ENCODE measurements around the gene TSKU.

Gene TSKU

GRCh38 chr11:76777305-76777704, 5.9 kb upstream of the TSKU start:
- TF ChIP-seq CTCF (conservative IDR thresholded peaks at IDR 0.05; ENCODE audit: low read depth, low read length): no peak
- Histone ChIP-seq H4K20me1 (ENCODE audit: insufficient read depth) (no peaks in the 10 kb centered on the region), H3K36me3 (ENCODE audit: insufficient read depth) (no peaks in the 10 kb centered on the region), H3K4me3 (IDR thresholded peaks at IDR 0.05; ENCODE audit: insufficient read depth, low read depth, low read length) (no peak overlapping the region), H3K27me3 (ENCODE audit: insufficient read depth, low read depth) (no peaks in the 10 kb centered on the region), H3K9ac (no peak overlapping the region), H3K27ac (no peak overlapping the region), H2AFZ (ENCODE audit: low read depth) (no peak overlapping the region), H3K4me1 (ENCODE audit: low read depth, poor library complexity, severe bottlenecking) (peaks cover 17% of the 10 kb centered on the region), H3K79me2 (ENCODE audit: insufficient read depth, low read depth) (no peaks in the 10 kb centered on the region), H3K4me2 (no peak overlapping the region)

DNA sequence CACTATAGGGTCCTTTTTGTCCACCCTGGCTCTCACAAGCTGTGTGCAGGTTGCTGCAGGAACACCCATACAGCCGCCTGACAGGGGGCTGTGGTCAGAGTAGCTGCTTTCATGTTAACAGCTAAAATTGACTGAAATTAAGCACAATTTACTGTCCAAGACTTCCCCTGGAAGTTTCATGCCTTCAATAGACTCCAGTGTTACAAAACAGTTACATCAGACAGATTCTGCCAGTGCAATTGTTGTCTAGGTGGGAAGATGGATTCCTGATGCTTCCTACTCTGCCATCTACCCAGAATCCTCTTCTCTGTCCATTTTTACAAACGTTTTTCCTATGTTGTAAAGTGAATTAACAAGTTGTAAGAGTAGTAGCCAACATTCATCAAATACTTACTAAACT, 5.3 kb upstream of the TSKU start:
- no peak overlapping the region for H2AFZ ChIP-seq (ENCODE audit: low read depth)
- no peak overlapping the region for H3K9ac ChIP-seq
- H3K27ac ChIP-seq: no peak overlapping the region
- no peak overlapping the region for H3K4me2 ChIP-seq
- no peak for TF ChIP-seq CTCF (conservative IDR thresholded peaks at IDR 0.05; ENCODE audit: low read depth, low read length)
- no peak overlapping the region for H3K4me3 ChIP-seq (IDR thresholded peaks at IDR 0.05; ENCODE audit: insufficient read depth, low read depth, low read length)
- no peaks in the 10 kb centered on the region for H4K20me1 ChIP-seq (ENCODE audit: insufficient read depth)
- no peaks in the 10 kb centered on the region for H3K27me3 ChIP-seq (ENCODE audit: insufficient read depth, low read depth)
- H3K79me2 ChIP-seq (ENCODE audit: insufficient read depth, low read depth): no peaks in the 10 kb centered on the region
- H3K36me3 ChIP-seq (ENCODE audit: insufficient read depth): no peaks in the 10 kb centered on the region
- peaks cover 21% of the 10 kb centered on the region for H3K4me1 ChIP-seq (ENCODE audit: low read depth, poor library complexity, severe bottlenecking)

DNA sequence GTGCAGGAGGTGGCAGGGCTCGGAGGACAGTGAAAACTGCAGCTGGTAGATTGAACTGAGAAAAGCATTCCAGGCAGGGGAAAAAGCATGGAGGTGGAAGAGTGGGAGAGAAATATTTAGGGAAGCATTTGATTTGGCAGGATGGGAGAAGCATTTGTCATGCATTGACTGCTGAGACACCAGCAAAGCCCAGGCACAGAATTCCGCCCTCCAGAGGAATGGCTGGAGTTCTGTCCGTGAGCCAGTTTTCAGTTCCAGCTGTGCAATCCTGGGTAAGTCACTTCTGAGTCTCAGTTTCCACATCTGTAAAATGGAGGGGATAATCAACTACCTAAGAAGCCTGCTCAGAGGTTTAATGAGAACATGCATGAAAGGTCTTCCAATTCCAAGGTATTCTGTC, 4.3 kb upstream of the TSKU start:
- no peak overlapping the region for H3K9ac ChIP-seq
- no peak overlapping the region for H3K27ac ChIP-seq
- H3K4me2 ChIP-seq: no peak overlapping the region
- no peak overlapping the region for H2AFZ ChIP-seq (ENCODE audit: low read depth)
- no peak for TF ChIP-seq CTCF (conservative IDR thresholded peaks at IDR 0.05; ENCODE audit: low read depth, low read length)
- no peak overlapping the region for H3K4me3 ChIP-seq (IDR thresholded peaks at IDR 0.05; ENCODE audit: insufficient read depth, low read depth, low read length)
- no peaks in the 10 kb centered on the region for H3K27me3 ChIP-seq (ENCODE audit: insufficient read depth, low read depth)
- H3K79me2 ChIP-seq (ENCODE audit: insufficient read depth, low read depth): 0 out of 2 replicates have a peak, but pooled peaks cover under 1% of the 10 kb centered on the region
- peaks cover 21% of the 10 kb centered on the region for H3K4me1 ChIP-seq (ENCODE audit: low read depth, poor library complexity, severe bottlenecking)
- H3K36me3 ChIP-seq (ENCODE audit: insufficient read depth): no peaks in the 10 kb centered on the region
- H4K20me1 ChIP-seq (ENCODE audit: insufficient read depth): no peaks in the 10 kb centered on the region

- H2AFZ ChIP-seq (ENCODE audit: low read depth): no peak overlapping the region
- H3K27me3 ChIP-seq (ENCODE audit: insufficient read depth, low read depth): no peaks in the 10 kb centered on the region
- H3K4me2 ChIP-seq: peak overlapping the region; percentile 70; the same call in 1 of the 2 replicates
- peaks cover 13% of the 10 kb centered on the region; the same call in 1 of the 2 replicates for H3K79me2 ChIP-seq (ENCODE audit: insufficient read depth, low read depth)
- H3K27ac ChIP-seq: no peak overlapping the region
- peaks cover 21% of the 10 kb centered on the region for H3K4me1 ChIP-seq (ENCODE audit: low read depth, poor library complexity, severe bottlenecking)
- no peaks in the 10 kb centered on the region for H4K20me1 ChIP-seq (ENCODE audit: insufficient read depth)
- TF ChIP-seq CTCF (conservative IDR thresholded peaks at IDR 0.05; ENCODE audit: low read depth, low read length): no peak
- no peaks in the 10 kb centered on the region for H3K36me3 ChIP-seq (ENCODE audit: insufficient read depth)
- no peak overlapping the region for H3K9ac ChIP-seq
- H3K4me3 ChIP-seq (IDR thresholded peaks at IDR 0.05; ENCODE audit: insufficient read depth, low read depth, low read length): no peak overlapping the region
Measured at GRCh38 chr11:76781046-76781801, 1.9 kb upstream of the TSKU start.

All from KMS-11 (cell line).